Psoas muscle (tissue), 8 donors: Measurements from ENCODE around the gene SLC46A1. TPM values are rescaled to one million over a fixed set of nuclear protein-coding genes. Genes with fewer than 3 reads are reported as not detected.

Experiments
- ATAC-seq, 4 donors: fragments of 200-7000 bp; cut with Tn5 transposase; one replicate each; pipeline ENCODE4 v1.9.1; 2020; ENCODE audit warnings: moderate library complexity in 3 of 4, mild to moderate bottlenecking in 2 of 4
- DNase-seq, 2 donors: peaks; one replicate each; pipeline ENCODE4 v3.0.0-alpha.2; 2020
- H3K27ac ChIP-seq: fragments of 200-600 bp; one replicate; pipeline ENCODE4 v1.8.0; 2022
- H3K27me3 ChIP-seq, 3 donors: fragments of 200-600 bp in 1 of 3; one replicate each; pipeline versions ENCODE4 v1.6.1 to v1.8.0; 2013 to 2022; ENCODE audit warnings: low read length in 2 of 3, mild to moderate bottlenecking in 2 of 3, moderate library complexity in 1 of 3; ENCODE audit not compliant: insufficient read depth in 3 of 3
- H3K36me3 ChIP-seq, 2 donors: fragments of 200-600 bp in 1 of 2; one replicate each; pipeline versions ENCODE4 v1.6.1 to v1.8.0; 2013 to 2022; ENCODE audit warnings: low read depth in 1 of 2, mild to moderate bottlenecking in 1 of 2, moderate library complexity in 1 of 2; ENCODE audit not compliant: insufficient read depth in 1 of 2
- H3K4me1 ChIP-seq: fragments of 200-600 bp; one replicate; pipeline ENCODE4 v1.8.0; 2022
- H3K4me3 ChIP-seq: fragments of 200-600 bp; one replicate; pipeline ENCODE4 v1.8.0; 2022; ENCODE audit warnings: mild to moderate bottlenecking
- H3K9me3 ChIP-seq: fragments of 200-600 bp; one replicate; pipeline ENCODE4 v1.8.0; 2022
- WGBS, 3 donors: extraction: QIAGEN DNeasy Blood & Tissue Kit; methylation state at CpG; one replicate each; pipeline versions ENCODE4 v1.1.6 to v1.1.7; 2013; 5-methylcytosine and 5-hydroxymethylcytosine counted together
- intact Hi-C, 2 donors: fragments of 100-400 bp; cut with DNase I; formaldehyde crosslinking; loops; one replicate each; pipeline versions ENCODE4 v1.11.0 to v1.14.2; 2022
- polyA plus RNA-seq, 3 donors: library from polyadenylated mRNA; stranded (reverse); fragments of 200-250 nt; gene quantifications; one replicate each; pipeline ENCODE4 v1.2.3, GENCODE V29; 2013
- total RNA-seq, 4 donors: library from RNA; stranded (reverse); fragmentation: NEBNext Ultra II Directional in 2 of 4; extraction: Animal tissue kit (Norgen Biotek cat#: 25700) in 2 of 4; gene quantifications; one replicate each; pipeline versions ENCODE4 v1.2.1 to v1.2.4, GENCODE V29; 2021 to 2023
- TF ChIP-seq, protein P1 (sequence below): fragments of 200-600 bp; IDR thresholded peaks from one replicate; pipeline ENCODE4 v1.8.0; 2022; ENCODE audit warnings: antibody characterized with exemption
- donor health status: healthy with polysubstance abuse.
- donor health status: DM: no; HTN: no; CAD: no; lungs with moderate emphysema.
- donor health status: Bipolar disorder and iron deficiency.
- donor health status: healthy.
- donor health status: DM: yes; HTN: yes; CAD: no.
- donor health status: DM: no; HTN: no; CAD: no.
- donor health status: DM: no; HTN: no; CAD: no.
- donor health status: DM: yes; HTN: yes; CAD: no.

SLC46A1 gene
- total and polyA plus RNA-seq, 7 donors: 1.1 to 4.2 (median 2.7) TPM

GRCh38 chr17:28426081-28426519, 20.1 kb upstream of the SLC46A1 start:
- no peaks in the 10 kb centered on the region for H3K9me3 ChIP-seq
- TF ChIP-seq, protein P1, sequence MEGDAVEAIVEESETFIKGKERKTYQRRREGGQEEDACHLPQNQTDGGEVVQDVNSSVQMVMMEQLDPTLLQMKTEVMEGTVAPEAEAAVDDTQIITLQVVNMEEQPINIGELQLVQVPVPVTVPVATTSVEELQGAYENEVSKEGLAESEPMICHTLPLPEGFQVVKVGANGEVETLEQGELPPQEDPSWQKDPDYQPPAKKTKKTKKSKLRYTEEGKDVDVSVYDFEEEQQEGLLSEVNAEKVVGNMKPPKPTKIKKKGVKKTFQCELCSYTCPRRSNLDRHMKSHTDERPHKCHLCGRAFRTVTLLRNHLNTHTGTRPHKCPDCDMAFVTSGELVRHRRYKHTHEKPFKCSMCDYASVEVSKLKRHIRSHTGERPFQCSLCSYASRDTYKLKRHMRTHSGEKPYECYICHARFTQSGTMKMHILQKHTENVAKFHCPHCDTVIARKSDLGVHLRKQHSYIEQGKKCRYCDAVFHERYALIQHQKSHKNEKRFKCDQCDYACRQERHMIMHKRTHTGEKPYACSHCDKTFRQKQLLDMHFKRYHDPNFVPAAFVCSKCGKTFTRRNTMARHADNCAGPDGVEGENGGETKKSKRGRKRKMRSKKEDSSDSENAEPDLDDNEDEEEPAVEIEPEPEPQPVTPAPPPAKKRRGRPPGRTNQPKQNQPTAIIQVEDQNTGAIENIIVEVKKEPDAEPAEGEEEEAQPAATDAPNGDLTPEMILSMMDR: no peak
- no peak overlapping the region for H3K27ac ChIP-seq
- WGBS, 3 donors: 65 to 73% (median 68%) methylated on average over 9 of the region's 9 CpGs
- H3K27me3 ChIP-seq: peaks cover 0 to 10% (median 0%) of the 10 kb centered on the region in 3 donors
- H3K4me1 ChIP-seq: no peaks in the 10 kb centered on the region
- DNase-seq (no peak), ATAC-seq (no peak)
- no peaks in the 10 kb centered on the region for H3K36me3 ChIP-seq
- intact Hi-C loops: loop anchor here in 1 of 2 donors (10.0 kb wide), 1 partner anchor 59 kb away; no protein-coding TSS in a partner anchor
- no peak overlapping the region for H3K4me3 ChIP-seq

DNA sequence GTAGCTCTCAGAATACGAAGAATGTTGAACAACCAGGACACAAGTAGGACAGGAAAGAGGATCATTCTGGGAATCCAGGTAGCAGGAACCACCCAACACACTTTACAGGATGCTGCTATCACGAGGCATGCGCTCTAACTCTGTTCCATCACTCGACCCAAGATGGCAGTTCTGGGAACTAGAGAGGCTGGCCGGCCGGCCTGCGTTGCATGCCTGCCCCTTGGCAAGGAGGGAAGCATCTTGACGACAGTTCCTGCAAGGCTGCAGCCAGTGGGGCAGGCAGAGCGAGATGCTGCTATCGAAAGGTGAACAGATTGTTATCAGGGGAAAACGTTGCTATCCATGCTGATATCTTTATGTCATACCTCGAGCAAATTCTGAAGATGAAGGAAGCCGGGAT, 19.2 kb upstream of the SLC46A1 start:
- Histone ChIP-seq H3K27me3 (peaks cover 0 to 9% (median 0%) of the 10 kb centered on the region in 3 donors), H3K27ac (no peak overlapping the region), H3K4me3 (no peak overlapping the region), H3K4me1 (no peaks in the 10 kb centered on the region), H3K9me3 (no peaks in the 10 kb centered on the region), H3K36me3 (no peaks in the 10 kb centered on the region)
- TF ChIP-seq, protein P1: no peak
- intact Hi-C loops: loop anchor here in 1 of 2 donors (10.0 kb wide), 1 partner anchor 60 kb away; no protein-coding TSS in a partner anchor
- ATAC-seq (no peak), DNase-seq (no peak)
- WGBS, 3 donors: 80 to 87% (median 84%) methylated on average over 13 of the region's 13 CpGs

DNA sequence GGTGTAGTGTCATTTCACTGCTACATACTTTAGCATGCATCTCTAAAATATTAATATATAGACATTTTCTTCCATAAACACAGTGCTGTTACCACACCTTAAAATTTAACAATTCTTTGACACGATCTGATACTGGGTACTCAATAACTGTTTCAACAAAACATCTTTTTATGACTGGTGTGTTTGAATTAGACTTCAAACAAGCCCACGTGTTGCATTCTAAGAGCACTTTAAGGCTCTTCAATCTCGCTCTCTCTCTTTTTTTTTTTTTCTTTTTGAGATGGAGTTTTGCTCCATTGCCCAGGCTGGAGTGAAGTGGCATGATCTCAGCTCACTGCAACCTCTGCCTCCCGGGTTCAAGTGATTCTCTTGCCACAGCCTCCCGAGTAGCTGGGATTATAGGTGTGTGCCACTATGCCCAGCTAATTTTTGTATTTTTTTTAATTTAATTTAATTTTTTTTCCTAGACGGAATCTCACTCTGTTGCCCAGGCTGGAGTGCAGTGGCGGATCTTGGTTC, 15.8 kb upstream of the SLC46A1 start:
- Histone ChIP-seq H3K36me3 (no peaks in the 10 kb centered on the region), H3K4me3 (no peak overlapping the region), H3K27ac (no peak overlapping the region), H3K9me3 (no peaks in the 10 kb centered on the region), H3K4me1 (no peaks in the 10 kb centered on the region), H3K27me3 (peaks cover 0 to 12% (median 0%) of the 10 kb centered on the region in 3 donors)
- DNase-seq (no peak), ATAC-seq (no peak)
- 72 to 78% (median 74%) methylated on average over 7 of the region's 7 CpGs for whole genome bisulfite sequencing, 3 donors
- intact Hi-C loops: loop anchor here in 1 of 2 donors (10.0 kb wide), 1 partner anchor 63 kb away; no protein-coding TSS in a partner anchor
- TF ChIP-seq, protein P1: no peak

DNA sequence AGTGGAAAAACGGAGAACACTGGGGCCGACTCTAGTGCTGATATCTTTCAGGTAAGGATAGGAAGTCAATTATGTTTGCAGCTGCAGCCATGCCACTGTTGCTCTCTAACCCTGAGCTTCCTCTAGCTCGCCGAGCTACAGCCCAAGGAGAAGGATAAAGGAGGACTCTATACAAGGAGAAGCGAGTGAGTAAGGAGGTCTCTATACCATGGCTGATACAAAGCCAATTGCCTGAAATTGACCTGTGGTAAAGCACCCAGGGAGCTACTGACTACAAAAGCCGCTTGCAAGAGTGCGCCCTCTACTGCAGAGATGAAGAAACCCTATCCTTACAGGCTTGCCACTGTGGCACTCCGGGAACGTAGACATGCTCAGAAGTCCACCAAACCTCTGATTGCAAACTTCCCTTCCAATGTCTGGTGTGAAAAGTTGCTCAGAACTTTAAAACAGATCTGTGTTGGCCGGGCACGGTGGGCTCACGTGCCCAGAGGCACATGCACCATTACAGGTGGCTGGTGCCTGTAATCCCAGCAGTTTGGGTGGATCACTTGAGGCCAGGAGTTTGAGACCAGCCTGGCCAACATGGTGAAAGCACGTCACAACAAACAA, 10.8 kb upstream of the SLC46A1 start:
- Histone ChIP-seq H3K4me3 (no peak overlapping the region), H3K27ac (no peak overlapping the region), H3K36me3 (no peaks in the 10 kb centered on the region), H3K9me3 (no peaks in the 10 kb centered on the region), H3K4me1 (no peaks in the 10 kb centered on the region), H3K27me3 (peaks cover 0 to 19% (median 2%) of the 10 kb centered on the region in 3 donors)
- no peak for DNase-seq
- WGBS, 3 donors: 18 to 20% (median 19%) methylated on average over 13 of the region's 13 CpGs
- ATAC-seq: peak in 3 of 4 donors; percentile 53 to 67 (median 63)
- intact Hi-C loops: no loop called here
- TF ChIP-seq, protein P1: peak; percentile 47
